KMS-11 (cell line): ENCODE data around the gene PRCP.

Source experiments
- H2AFZ ChIP-seq: fragments of 200-600 bp; sonication (generic); 2 replicates; pipeline ENCODE4 v1.6.1; 2016; ENCODE audit warnings: antibody characterized with exemption, mixed run types, low read depth
- H3K27ac ChIP-seq: fragments of 200-600 bp; sonication (generic); 2 replicates; pipeline ENCODE4 v1.6.1; 2016; ENCODE audit warnings: mild to moderate bottlenecking, mixed run types
- H3K27me3 ChIP-seq: fragments of 200-600 bp; sonication (generic); 2 replicates; pipeline ENCODE4 v1.6.1; 2017; ENCODE audit warnings: mild to moderate bottlenecking, low read depth, mixed run types, moderate library complexity; ENCODE audit not compliant: insufficient read depth
- H3K36me3 ChIP-seq: fragments of 200-600 bp; sonication (generic); 2 replicates; pipeline ENCODE4 v1.6.1; 2017; ENCODE audit warnings: mild to moderate bottlenecking, mixed run types; ENCODE audit not compliant: insufficient read depth
- H3K4me1 ChIP-seq: fragments of 200-600 bp; sonication (generic); 2 replicates; pipeline ENCODE4 v1.6.1; 2016; ENCODE audit warnings: mild to moderate bottlenecking, low read depth, mixed run types; ENCODE audit not compliant: poor library complexity, severe bottlenecking
- H3K4me2 ChIP-seq: fragments of 200-600 bp; sonication (generic); 2 replicates; pipeline ENCODE4 v1.7.0; 2016; ENCODE audit warnings: mild to moderate bottlenecking, mixed run types
- H3K4me3 ChIP-seq: fragments of 200-600 bp; sonication (generic); IDR thresholded peaks from 2 replicates; pipeline ENCODE4 v1.6.1; 2017; ENCODE audit warnings: low read depth, low read length, mixed read lengths; ENCODE audit not compliant: insufficient read depth
- H3K79me2 ChIP-seq: fragments of 200-600 bp; sonication (generic); 2 replicates; pipeline ENCODE4 v1.6.1; 2016; ENCODE audit warnings: low read depth, mixed run types; ENCODE audit not compliant: insufficient read depth
- H3K9ac ChIP-seq: fragments of 200-600 bp; sonication (generic); 2 replicates; pipeline ENCODE4 v1.6.1; 2016; ENCODE audit warnings: mild to moderate bottlenecking, mixed run types
- H4K20me1 ChIP-seq: fragments of 200-600 bp; sonication (generic); 2 replicates; pipeline ENCODE4 v1.6.1; 2016; ENCODE audit warnings: mild to moderate bottlenecking, mixed run types; ENCODE audit not compliant: insufficient read depth
- TF ChIP-seq, protein P1 (sequence below): fragments of 200-600 bp; sonication (generic); conservative IDR thresholded peaks from 2 replicates; pipeline ENCODE4 v1.6.1; 2017; ENCODE audit warnings: low read depth, mild to moderate bottlenecking, antibody characterized with exemption, low read length, moderate library complexity, mixed read lengths

The PRCP gene

DNA sequence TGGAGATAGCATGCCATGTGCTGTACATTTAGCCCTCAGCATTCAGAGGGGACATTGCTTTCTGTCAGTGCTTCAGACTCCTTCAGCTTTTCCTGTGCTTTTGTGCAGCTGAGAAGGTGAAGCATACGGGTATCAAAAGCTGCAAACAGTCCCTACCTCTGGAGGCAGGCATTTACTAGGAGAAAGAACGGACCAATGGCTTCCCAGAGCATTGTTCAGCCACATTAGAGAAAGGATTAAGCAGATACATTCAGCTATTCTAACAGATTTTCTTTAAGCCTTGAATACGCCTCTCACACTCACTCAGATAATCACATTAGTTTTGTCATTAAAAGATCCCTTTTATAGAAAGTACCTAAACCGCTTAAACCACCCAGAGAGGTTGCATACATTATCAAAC is 85.9 kb downstream of the PRCP start:
- Histone ChIP-seq H3K4me2 (no peak overlapping the region), H3K27me3 (no peaks in the 10 kb centered on the region), H4K20me1 (no peaks in the 10 kb centered on the region), H3K36me3 (no peaks in the 10 kb centered on the region), H3K9ac (no peak overlapping the region), H2AFZ (no peak overlapping the region), H3K4me3 (no peak overlapping the region), H3K79me2 (no peaks in the 10 kb centered on the region), H3K4me1 (no peaks in the 10 kb centered on the region), H3K27ac (no peak overlapping the region)
- TF ChIP-seq, protein P1, sequence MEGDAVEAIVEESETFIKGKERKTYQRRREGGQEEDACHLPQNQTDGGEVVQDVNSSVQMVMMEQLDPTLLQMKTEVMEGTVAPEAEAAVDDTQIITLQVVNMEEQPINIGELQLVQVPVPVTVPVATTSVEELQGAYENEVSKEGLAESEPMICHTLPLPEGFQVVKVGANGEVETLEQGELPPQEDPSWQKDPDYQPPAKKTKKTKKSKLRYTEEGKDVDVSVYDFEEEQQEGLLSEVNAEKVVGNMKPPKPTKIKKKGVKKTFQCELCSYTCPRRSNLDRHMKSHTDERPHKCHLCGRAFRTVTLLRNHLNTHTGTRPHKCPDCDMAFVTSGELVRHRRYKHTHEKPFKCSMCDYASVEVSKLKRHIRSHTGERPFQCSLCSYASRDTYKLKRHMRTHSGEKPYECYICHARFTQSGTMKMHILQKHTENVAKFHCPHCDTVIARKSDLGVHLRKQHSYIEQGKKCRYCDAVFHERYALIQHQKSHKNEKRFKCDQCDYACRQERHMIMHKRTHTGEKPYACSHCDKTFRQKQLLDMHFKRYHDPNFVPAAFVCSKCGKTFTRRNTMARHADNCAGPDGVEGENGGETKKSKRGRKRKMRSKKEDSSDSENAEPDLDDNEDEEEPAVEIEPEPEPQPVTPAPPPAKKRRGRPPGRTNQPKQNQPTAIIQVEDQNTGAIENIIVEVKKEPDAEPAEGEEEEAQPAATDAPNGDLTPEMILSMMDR, result no peak

DNA sequence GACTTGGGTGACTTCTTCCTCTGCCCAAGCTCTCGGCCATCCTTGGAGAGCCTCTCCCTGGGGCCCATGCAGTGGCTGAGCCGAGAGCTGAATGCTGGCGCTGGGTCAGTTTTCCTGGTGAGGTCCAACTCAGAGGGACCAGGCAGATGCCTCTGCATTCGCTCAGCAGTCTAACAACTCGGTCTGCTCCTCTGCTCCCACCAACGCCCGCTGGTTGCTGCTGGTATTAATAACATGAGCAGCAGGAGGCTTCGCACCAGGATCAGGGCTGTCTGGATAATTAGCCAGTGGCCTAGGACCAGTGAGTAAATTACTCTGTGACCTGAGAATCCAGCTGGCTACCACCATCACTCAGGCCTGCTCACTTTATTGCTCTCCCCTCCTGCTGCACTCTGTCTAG is 88.9 kb downstream of the PRCP start:
- Histone ChIP-seq H3K4me2 (no peak overlapping the region), H4K20me1 (no peaks in the 10 kb centered on the region), H3K79me2 (no peaks in the 10 kb centered on the region), H2AFZ (no peak overlapping the region), H3K27me3 (no peaks in the 10 kb centered on the region), H3K36me3 (no peaks in the 10 kb centered on the region), H3K4me1 (no peaks in the 10 kb centered on the region), H3K4me3 (no peak overlapping the region), H3K27ac (no peak overlapping the region), H3K9ac (no peak overlapping the region)
- TF ChIP-seq, protein P1, result no peak

DNA sequence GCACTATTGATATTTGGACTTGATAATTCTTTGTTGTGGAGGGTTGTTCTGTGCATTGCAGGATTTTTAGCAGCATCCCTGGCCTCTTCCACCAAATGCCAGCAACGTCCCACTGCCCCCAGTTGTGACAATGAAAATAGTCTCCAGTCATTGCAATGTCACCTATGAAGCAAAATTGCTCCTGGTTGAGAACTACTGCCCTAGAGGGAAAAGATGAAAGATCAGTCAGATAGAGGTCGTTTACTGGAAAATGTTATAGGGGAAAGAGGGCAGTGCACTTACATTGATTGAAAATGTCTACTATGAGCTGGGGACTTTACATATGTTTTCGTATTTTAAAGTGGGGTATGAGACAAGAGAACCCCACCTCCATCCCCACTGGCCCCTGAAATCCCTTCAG is 89.5 kb downstream of the PRCP start:
- Histone ChIP-seq H3K36me3 (no peaks in the 10 kb centered on the region), H4K20me1 (no peaks in the 10 kb centered on the region), H3K79me2 (no peaks in the 10 kb centered on the region), H2AFZ (no peak overlapping the region), H3K27ac (no peak overlapping the region), H3K4me3 (no peak overlapping the region), H3K4me1 (no peaks in the 10 kb centered on the region), H3K27me3 (no peaks in the 10 kb centered on the region), H3K4me2 (no peak overlapping the region), H3K9ac (no peak overlapping the region)
- TF ChIP-seq, protein P1, result no peak

DNA sequence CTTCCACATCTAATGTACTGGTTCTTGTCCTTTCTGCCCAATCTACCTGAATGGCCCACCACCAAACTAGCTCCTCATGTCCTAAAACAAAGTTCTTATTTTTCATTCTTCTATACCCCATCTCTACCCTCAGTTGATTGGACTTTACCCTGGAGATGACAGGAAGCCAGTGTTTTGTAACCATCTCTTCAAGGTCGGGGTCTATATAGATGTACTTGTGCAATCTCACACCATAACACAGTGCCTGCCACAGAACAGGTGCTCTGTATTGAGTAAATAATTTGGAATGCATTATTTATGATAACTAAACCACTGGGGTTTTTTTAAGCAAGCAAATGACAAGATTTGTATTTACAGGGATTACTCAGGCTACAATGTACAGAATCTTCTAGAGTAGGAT is 89.9 kb downstream of the PRCP start:
- H3K27me3 ChIP-seq, result no peaks in the 10 kb centered on the region

More for the DNA sequence above, 89.9 kb downstream of the PRCP start:
- Histone ChIP-seq H3K4me3 (no peak overlapping the region), H2AFZ (no peak overlapping the region), H3K79me2 (no peaks in the 10 kb centered on the region), H3K36me3 (no peaks in the 10 kb centered on the region), H4K20me1 (no peaks in the 10 kb centered on the region), H3K4me2 (no peak overlapping the region), H3K9ac (no peak overlapping the region), H3K27ac (no peak overlapping the region), H3K4me1 (no peaks in the 10 kb centered on the region)
- TF ChIP-seq, protein P1, result no peak
